ENCODE measurements around the gene FFAR1. TPM values are rescaled to one million over a fixed set of nuclear protein-coding genes. Genes with fewer than 3 reads are reported as not detected.

Gene FFAR1
- total RNA-seq, 1 donor from 2014 or later, result not detected

GRCh38 chr19:35314858-35315470 is 32.7 kb upstream of the FFAR1 start:
- DNase-seq (ENCODE audit: low read depth), result no peak

GRCh38 chr19:35315883-35316282 is 31.8 kb upstream of the FFAR1 start:
- DNase-seq (ENCODE audit: low read depth), result no peak

- no peak for DNase-seq (ENCODE audit: low read depth)
Measured at GRCh38 chr19:35316560-35316959, 31.1 kb upstream of the FFAR1 start.

- DNase-seq (ENCODE audit: low read depth), result no peak
Measured at GRCh38 chr19:35317464-35318043, 30.1 kb upstream of the FFAR1 start.

- DNase-seq (ENCODE audit: low read depth), result peak; percentile 74
Measured at GRCh38 chr19:35318679-35319448, 28.8 kb upstream of the FFAR1 start.

- no peak for DNase-seq (ENCODE audit: low read depth)
Measured at GRCh38 chr19:35320065-35320713, 27.5 kb upstream of the FFAR1 start.

- DNase-seq (ENCODE audit: low read depth), result no peak
Measured at GRCh38 chr19:35321291-35321690, 26.4 kb upstream of the FFAR1 start.

- no peak for DNase-seq (ENCODE audit: low read depth)
Measured at GRCh38 chr19:35322014-35322413, 25.7 kb upstream of the FFAR1 start.

- DNase-seq (ENCODE audit: low read depth), result no peak
Measured at GRCh38 chr19:35327642-35328041, 20.1 kb upstream of the FFAR1 start.

GRCh38 chr19:35328851-35329285 is 18.8 kb upstream of the FFAR1 start, which contains the start of gene CD22:
CD22 (plus strand) TSS chr19:35329187; CDS start chr19:35332041, 2,854 bp downstream.
- no peak for DNase-seq (ENCODE audit: low read depth)

- no peak for DNase-seq (ENCODE audit: low read depth)
Measured at GRCh38 chr19:35329323-35329722, 18.4 kb upstream of the FFAR1 start.

GRCh38 chr19:35330475-35330874 is 17.2 kb upstream of the FFAR1 start:
- DNase-seq (ENCODE audit: low read depth), result no peak

GRCh38 chr19:35331551-35332214 is 16.0 kb upstream of the FFAR1 start:
- no peak for DNase-seq (ENCODE audit: low read depth)

- no peak for DNase-seq (ENCODE audit: low read depth)
Measured at GRCh38 chr19:35332817-35333216, 14.9 kb upstream of the FFAR1 start.

- no peak for DNase-seq (ENCODE audit: low read depth)
Measured at GRCh38 chr19:35334144-35334753, 13.5 kb upstream of the FFAR1 start.

- no peak for DNase-seq (ENCODE audit: low read depth)
Measured at GRCh38 chr19:35336166-35336955, 11.3 kb upstream of the FFAR1 start.

- DNase-seq (ENCODE audit: low read depth), result no peak
Measured at GRCh38 chr19:35337097-35337983, 10.4 kb upstream of the FFAR1 start.

- DNase-seq (ENCODE audit: low read depth), result no peak
Measured at GRCh38 chr19:35337984-35338296, 9.8 kb upstream of the FFAR1 start.

- no peak for DNase-seq (ENCODE audit: low read depth)
Measured at GRCh38 chr19:35340431-35340830, 7.3 kb upstream of the FFAR1 start.

All from myocyte (in vitro differentiated cells).